T-helper 2 cell treated with Interferon-gamma antibody and Interleukin-4, amounts not matched to agents 100 ng/mL and 5 ng/mL, for 36 hours (primary cell): ENCODE data around the gene ZNF628. TPM values are rescaled to one million over a fixed set of nuclear protein-coding genes. Genes with fewer than 3 reads are reported as not detected.

Experiments used
- intact Hi-C: fragments of 100-400 bp; cut with micrococcal nuclease; formaldehyde crosslinking; loops from one replicate; pipeline ENCODE4 v1.15.1; 2023
- total RNA-seq: library from RNA; stranded (reverse); gene quantifications from 2 replicates; pipeline ENCODE4 v1.2.3, GENCODE V29; 2022

ZNF628 gene
- total RNA-seq, 1 donor from 2014 or later = 6.6 TPM

DNA sequence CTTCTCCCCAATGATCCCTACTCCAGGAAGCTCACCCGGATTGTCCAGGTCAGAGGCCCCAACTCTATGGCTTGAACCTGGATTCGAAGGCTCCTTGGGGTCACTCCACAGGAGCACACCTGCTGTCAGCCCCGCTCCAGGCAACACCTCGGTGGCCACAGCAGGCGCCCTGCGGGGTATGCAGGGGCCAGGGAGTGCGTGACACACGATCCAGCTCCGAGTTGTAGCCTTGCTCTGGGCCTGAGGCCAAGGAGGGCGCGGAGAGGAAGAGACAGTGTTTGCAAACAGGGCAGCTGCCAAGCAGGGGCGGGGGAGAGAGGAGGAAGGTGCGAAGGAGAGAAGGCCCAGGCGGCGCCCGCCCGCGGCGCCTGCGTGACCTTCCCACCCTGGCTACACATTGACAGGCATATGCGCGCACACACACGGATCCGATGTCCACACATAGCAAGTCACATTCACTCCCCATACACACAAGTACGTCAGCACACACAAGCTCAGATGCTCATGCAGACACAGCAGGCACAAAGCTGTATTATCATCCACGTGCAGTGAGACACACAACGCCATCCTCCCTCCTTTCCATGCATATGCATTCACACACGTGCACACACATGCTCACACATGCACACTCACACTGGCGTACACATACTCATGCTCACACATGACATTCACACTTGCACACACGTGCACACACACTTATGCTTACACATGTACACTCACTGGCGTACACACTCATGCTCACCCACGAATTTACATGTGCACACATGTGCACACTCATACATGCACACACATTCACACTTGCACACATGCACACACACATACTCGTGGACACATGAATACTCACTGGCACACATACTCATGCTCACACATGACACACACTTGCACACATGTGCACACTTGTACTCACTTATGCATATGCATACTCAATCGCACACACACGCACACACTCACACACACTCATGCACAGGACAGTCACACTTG lies 50.1 kb downstream of the ZNF628 start:
- intact Hi-C loops = no loop called here

DNA sequence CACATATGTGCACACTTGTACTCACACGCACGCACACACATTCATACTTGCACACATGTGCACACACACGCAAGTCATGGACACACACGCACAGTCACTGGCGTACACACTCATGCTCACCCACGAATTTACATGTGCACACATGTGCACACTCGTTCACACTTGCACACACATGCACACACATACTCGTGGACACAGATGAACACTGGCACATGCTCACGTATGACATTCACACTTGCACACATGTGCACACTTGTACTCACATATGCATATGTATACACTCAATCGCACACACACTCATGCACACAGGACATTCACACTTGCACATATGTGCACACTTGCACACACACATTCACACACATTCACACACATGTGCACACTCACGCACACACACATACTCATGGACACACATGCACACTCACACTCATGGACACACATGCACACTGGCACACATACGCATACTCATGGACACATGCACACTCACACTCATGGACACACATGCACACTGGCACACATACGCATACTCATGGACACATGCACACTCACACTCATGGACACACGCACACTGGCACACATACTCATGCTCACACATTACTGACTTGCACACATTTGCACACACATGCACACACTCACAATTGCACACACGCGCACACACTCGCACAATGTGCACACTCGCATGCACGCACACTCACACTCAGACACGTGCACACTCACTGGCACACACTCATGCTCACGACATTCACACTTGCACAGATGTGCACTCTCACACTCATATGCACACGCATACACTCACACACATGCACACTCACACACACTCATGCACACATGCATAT lies 51.0 kb downstream of the ZNF628 start:
- intact Hi-C loops = no loop called here

DNA sequence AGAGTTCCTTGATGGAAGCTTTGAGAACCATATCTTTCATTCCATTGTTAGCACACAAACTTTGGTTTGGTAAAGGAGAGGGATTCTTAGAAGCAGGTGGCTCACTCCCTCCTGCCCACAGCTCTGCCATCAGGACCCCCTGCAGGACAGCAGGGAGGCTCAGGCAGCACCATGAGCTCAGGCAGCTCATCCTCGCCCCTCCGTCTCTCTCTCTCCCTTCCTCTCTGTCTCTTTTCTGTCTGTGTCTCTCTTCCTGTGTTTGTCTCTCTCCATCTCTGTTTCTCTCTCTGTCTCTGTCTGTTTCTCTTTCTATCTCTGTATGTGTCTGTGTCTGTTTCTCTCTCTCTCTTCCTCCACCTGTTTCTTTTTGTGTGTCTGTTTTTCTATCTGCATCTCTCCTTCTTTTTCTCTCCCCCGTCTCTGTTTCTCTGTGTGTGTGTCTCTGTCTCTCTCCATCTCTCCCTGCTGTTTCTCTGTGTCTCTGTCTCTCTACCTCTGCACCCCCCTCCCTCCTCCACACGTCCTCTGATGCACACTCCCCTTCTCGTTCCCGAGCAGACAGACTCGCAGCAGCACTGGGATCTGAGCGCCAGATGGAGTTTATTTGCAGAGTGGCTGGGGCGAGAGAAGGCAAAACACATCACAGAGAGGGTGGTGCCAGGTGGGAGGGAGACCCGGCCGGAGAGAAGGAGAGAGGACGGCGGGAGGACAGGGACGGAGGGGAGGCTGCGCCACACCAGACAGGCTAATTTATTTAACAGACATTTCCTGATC lies 51.8 kb downstream of the ZNF628 start:
- intact Hi-C loops = no loop called here

DNA sequence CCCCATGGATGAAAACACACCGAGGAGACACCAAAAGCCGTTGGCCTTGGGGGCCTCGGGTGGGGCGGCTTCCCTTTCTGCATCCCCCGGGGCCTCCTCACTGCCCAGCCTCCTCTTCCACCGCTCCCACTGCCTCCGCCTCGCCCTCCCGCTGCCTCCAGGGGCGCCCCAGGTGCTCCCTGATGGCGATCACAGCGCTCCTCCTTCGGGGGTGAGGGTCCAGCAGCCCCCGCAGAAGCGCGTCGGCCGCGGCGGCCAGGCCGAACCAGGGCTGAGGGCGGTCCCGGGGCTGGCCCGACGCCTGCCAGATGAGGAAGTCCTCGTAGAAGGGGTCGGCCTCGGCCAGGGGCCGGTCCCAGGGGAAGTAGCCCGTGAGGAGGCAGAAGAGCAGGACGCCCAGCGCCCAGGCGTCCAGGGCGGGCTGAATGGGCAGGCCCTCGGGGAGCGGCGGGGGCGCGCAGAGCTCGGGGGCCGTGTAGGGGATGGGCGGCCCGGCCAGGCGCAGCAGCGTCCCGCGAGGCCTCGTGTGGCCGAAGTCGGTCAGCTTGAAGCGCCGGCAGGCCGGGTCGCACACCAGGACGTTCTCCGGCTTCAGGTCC lies 53.3 kb downstream of the ZNF628 start:
- intact Hi-C loops = no loop called here

- intact Hi-C loops = no loop called here
Observed at GRCh38 chr19:55530996-55531395, 54.6 kb downstream of the ZNF628 start.

Other genes starting within 250 kb of the ZNF628 start
- 9.4 and 9.6 TPM in 2 replicates for gene TMEM86B, start 247.9 kb upstream of the ZNF628 start, total RNA-seq
- gene PPP6R1, start 217.6 kb upstream of the ZNF628 start, total RNA-seq = 218 and 224 TPM in 2 replicates
- gene HSPBP1, start 196.5 kb upstream of the ZNF628 start, total RNA-seq = 35.6 and 35.7 TPM in 2 replicates
- 4.9 and 5.3 TPM in 2 replicates for gene BRSK1, start 192.6 kb upstream of the ZNF628 start, total RNA-seq
- 0.39 and 0.89 TPM in 2 replicates for gene TMEM150B, start 151.3 kb upstream of the ZNF628 start, total RNA-seq
- gene KMT5C, start 136.7 kb upstream of the ZNF628 start, total RNA-seq = 17.5 and 18.9 TPM in 2 replicates
- gene COX6B2, start 121.9 kb upstream of the ZNF628 start, total RNA-seq = 0.45 and 0.64 TPM in 2 replicates
- gene GARIN5B, start 113.4 kb upstream of the ZNF628 start, total RNA-seq = not detected in 2 replicates
- 0.55 and 0.61 TPM in 2 replicates for gene IL11, start 106.2 kb upstream of the ZNF628 start, total RNA-seq
- gene TMEM190, start 99.8 kb upstream of the ZNF628 start, total RNA-seq = not detected in 2 replicates
- 10.3 and 11.7 TPM in 2 replicates for gene TMEM238, start 92.3 kb upstream of the ZNF628 start, total RNA-seq
- gene RPL28, start 90.7 kb upstream of the ZNF628 start, total RNA-seq = 2,481 and 2,547 TPM in 2 replicates
- gene UBE2S, start 68.8 kb upstream of the ZNF628 start, total RNA-seq = 213 and 217 TPM in 2 replicates
- not detected in 2 replicates for gene SHISA7, start 33.3 kb upstream of the ZNF628 start, total RNA-seq
- 23.2 and 25.3 TPM in 2 replicates for gene ISOC2, start 15.0 kb upstream of the ZNF628 start, total RNA-seq
- gene C19orf85, start 11.9 kb upstream of the ZNF628 start, total RNA-seq = not detected in 2 replicates
- 9.3 and 12.3 TPM in 2 replicates for gene NAT14, start 8.6 kb downstream of the ZNF628 start, total RNA-seq
- gene SSC5D, start 11.8 kb downstream of the ZNF628 start, total RNA-seq = 0.23 and 0.30 TPM in 2 replicates
- gene SBK2, start 60.5 kb downstream of the ZNF628 start, total RNA-seq = not detected in 2 replicates
- not detected in 2 replicates for gene SBK3, start 68.9 kb downstream of the ZNF628 start, total RNA-seq
- 6.5 and 6.7 TPM in 2 replicates for gene ZNF579, start 104.2 kb downstream of the ZNF628 start, total RNA-seq
- 14.4 and 14.7 TPM in 2 replicates for gene FIZ1, start 122.9 kb downstream of the ZNF628 start, total RNA-seq
- gene ZNF524, start 123.7 kb downstream of the ZNF628 start, total RNA-seq = 21.0 and 21.2 TPM in 2 replicates
- 12.3 and 13.2 TPM in 2 replicates for gene ZNF865, start 129.0 kb downstream of the ZNF628 start, total RNA-seq
- 4.9 and 5.0 TPM in 2 replicates for gene ZNF784, start 147.9 kb downstream of the ZNF628 start, total RNA-seq
- 29.9 and 30.8 TPM in 2 replicates for gene ZNF580, start 164.4 kb downstream of the ZNF628 start, total RNA-seq
- gene ZNF581, start 167.0 kb downstream of the ZNF628 start, total RNA-seq = 21.0 and 22.4 TPM in 2 replicates
- gene CCDC106, start 171.6 kb downstream of the ZNF628 start, total RNA-seq = 6.5 and 7.0 TPM in 2 replicates
- 298 and 303 TPM in 2 replicates for gene U2AF2, start 178.4 kb downstream of the ZNF628 start, total RNA-seq
- 58.3 and 59.3 TPM in 2 replicates for gene EPN1, start 198.6 kb downstream of the ZNF628 start, total RNA-seq